Neural progenitor cell (in vitro differentiated cells): ENCODE results near the gene RIPOR2. TPM values are rescaled to one million over a fixed set of nuclear protein-coding genes. Genes with fewer than 3 reads are reported as not detected.

ENCODE experiments used
- DNase-seq: peaks from one replicate; pipeline ENCODE4 v3.0.0-alpha.2; 2016; ENCODE audit warnings: low spot score
- H2AFZ ChIP-seq: fragments of 200-600 bp; sonication (generic); replicated peaks from 2 replicates; pipeline ENCODE4 v1.6.1; 2016; ENCODE audit warnings: antibody characterized with exemption
- H3F3A ChIP-seq: fragments of 200-600 bp; sonication (generic); 2 replicates; pipeline ENCODE4 v1.6.1; 2016; ENCODE audit warnings: antibody characterized with exemption, low read depth
- H3K27ac ChIP-seq: fragments of 200-600 bp; sonication (generic); 2 replicates; pipeline ENCODE4 v1.5.1; 2016; ENCODE audit warnings: mild to moderate bottlenecking
- H3K27me3 ChIP-seq: fragments of 200-600 bp; sonication (generic); 2 replicates; pipeline ENCODE4 v1.6.1; 2016; ENCODE audit warnings: mild to moderate bottlenecking, moderate library complexity
- H3K36me3 ChIP-seq: fragments of 200-600 bp; sonication (generic); 2 replicates; pipeline ENCODE4 v1.5.1; 2016
- H3K4me1 ChIP-seq: fragments of 200-600 bp; sonication (generic); 2 replicates; pipeline ENCODE4 v1.6.1; 2016; ENCODE audit warnings: mixed run types
- H3K4me2 ChIP-seq: fragments of 200-600 bp; sonication (generic); 2 replicates; pipeline ENCODE4 v1.6.1; 2016
- H3K4me3 ChIP-seq: fragments of 200-600 bp; sonication (generic); 2 replicates; pipeline ENCODE4 v1.5.1; 2016
- H3K79me2 ChIP-seq: fragments of 200-600 bp; sonication (generic); 2 replicates; pipeline ENCODE4 v1.6.1; 2016; ENCODE audit warnings: low read depth
- H3K9ac ChIP-seq: fragments of 200-600 bp; sonication (generic); 2 replicates; pipeline ENCODE4 v1.6.1; 2016
- H3K9me3 ChIP-seq: fragments of 200-600 bp; sonication (generic); 2 replicates; pipeline ENCODE4 v1.5.1; 2016; ENCODE audit warnings: low read depth
- H4K20me1 ChIP-seq: fragments of 200-600 bp; sonication (generic); 2 replicates; pipeline ENCODE4 v1.6.1; 2016; ENCODE audit warnings: low read depth
- H3K27ac Mint-ChIP-seq: 3 replicates; pipeline ENCODE4 v1.8.0; 2021; ENCODE audit warnings: mixed read lengths
- H3K27me3 Mint-ChIP-seq: 2 replicates; pipeline ENCODE4 v1.8.0; 2022; ENCODE audit warnings: low read depth, mild to moderate bottlenecking, inconsistent platforms, moderate library complexity, mixed read lengths; ENCODE audit not compliant: insufficient read depth
- H3K36me3 Mint-ChIP-seq: 3 replicates; pipeline ENCODE4 v1.8.0; 2021; ENCODE audit warnings: mixed read lengths
- H3K4me1 Mint-ChIP-seq: 3 replicates; pipeline ENCODE4 v1.8.0; 2021; ENCODE audit warnings: mixed read lengths
- H3K4me3 Mint-ChIP-seq: 3 replicates; pipeline ENCODE4 v1.8.0; 2021; ENCODE audit warnings: mild to moderate bottlenecking, moderate library complexity, mixed read lengths
- H3K9me3 Mint-ChIP-seq: 3 replicates; pipeline ENCODE4 v1.8.0; 2020; ENCODE audit warnings: mixed read lengths
- EZH2 ChIP-seq: fragments of 200-600 bp; sonication (generic); IDR thresholded peaks from 2 replicates; pipeline ENCODE4 v1.6.1; 2017; ENCODE audit warnings: antibody characterized with exemption, mild to moderate bottlenecking, moderate library complexity
- EZH2phosphoT487 ChIP-seq: fragments of 200-600 bp; sonication (generic); IDR thresholded peaks from 2 replicates; pipeline ENCODE4 v1.6.1; 2017; ENCODE audit warnings: antibody characterized with exemption
- total RNA-seq: library from RNA; depleted of rRNA; stranded (reverse); fragments of >200 nt; gene quantifications from 2 replicates; pipeline ENCODE4 v1.2.3, GENCODE V29; 2015; ENCODE audit warnings: low replicate concordance
- TF ChIP-seq, protein P1 (sequence below): fragments of 200-600 bp; sonication (generic); IDR thresholded peaks from 2 replicates; pipeline ENCODE4 v1.5.1; 2017; ENCODE audit warnings: antibody characterized with exemption, mild to moderate bottlenecking

The RIPOR2 gene
- total RNA-seq, 1 donor from 2014 or later = 0.26 TPM

DNA sequence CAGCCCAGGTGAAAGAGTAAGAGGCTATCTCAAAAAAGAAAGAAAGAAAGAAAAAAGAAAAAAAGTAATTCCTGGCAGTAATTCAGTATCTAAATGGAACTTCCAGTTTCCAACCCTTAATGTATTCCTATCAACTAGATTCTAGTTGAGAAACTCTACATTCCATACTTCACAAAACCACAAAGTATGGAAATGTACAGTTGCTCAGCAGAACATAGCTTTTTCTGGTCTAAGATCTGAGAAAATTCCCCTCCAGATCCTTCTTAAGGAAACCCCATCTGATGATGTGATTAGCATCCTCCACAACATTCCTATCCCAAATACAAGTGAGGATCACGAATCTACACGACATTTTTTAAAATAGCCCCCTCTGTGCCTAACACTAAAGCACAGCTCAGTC lies 140.7 kb downstream of the RIPOR2 start:
- Histone ChIP-seq H3K36me3 (no peaks in the 10 kb centered on the region), H3F3A (peaks cover 1% of the 10 kb centered on the region), H2AFZ (no peak overlapping the region), H3K27ac (no peak overlapping the region), H3K9ac (no peak overlapping the region), H3K9me3 (no peaks in the 10 kb centered on the region), H3K27me3 (no peaks in the 10 kb centered on the region), H3K79me2 (no peaks in the 10 kb centered on the region), H3K4me2 (no peak overlapping the region), H3K4me3 (no peak overlapping the region), H4K20me1 (no peaks in the 10 kb centered on the region), H3K4me1 (peaks cover 6% of the 10 kb centered on the region)
- no peak for DNase-seq
- Mint-ChIP-seq H3K27ac (no peak overlapping the region), H3K4me3 (no peak overlapping the region), H3K27me3 (no peaks in the 10 kb centered on the region), H3K9me3 (no peaks in the 10 kb centered on the region), H3K4me1 (peaks cover 14% of the 10 kb centered on the region), H3K36me3 (no peaks in the 10 kb centered on the region)
- TF ChIP-seq EZH2 (no peak), EZH2phosphoT487 (no peak)
- TF ChIP-seq, protein P1, sequence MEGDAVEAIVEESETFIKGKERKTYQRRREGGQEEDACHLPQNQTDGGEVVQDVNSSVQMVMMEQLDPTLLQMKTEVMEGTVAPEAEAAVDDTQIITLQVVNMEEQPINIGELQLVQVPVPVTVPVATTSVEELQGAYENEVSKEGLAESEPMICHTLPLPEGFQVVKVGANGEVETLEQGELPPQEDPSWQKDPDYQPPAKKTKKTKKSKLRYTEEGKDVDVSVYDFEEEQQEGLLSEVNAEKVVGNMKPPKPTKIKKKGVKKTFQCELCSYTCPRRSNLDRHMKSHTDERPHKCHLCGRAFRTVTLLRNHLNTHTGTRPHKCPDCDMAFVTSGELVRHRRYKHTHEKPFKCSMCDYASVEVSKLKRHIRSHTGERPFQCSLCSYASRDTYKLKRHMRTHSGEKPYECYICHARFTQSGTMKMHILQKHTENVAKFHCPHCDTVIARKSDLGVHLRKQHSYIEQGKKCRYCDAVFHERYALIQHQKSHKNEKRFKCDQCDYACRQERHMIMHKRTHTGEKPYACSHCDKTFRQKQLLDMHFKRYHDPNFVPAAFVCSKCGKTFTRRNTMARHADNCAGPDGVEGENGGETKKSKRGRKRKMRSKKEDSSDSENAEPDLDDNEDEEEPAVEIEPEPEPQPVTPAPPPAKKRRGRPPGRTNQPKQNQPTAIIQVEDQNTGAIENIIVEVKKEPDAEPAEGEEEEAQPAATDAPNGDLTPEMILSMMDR = no peak

DNA sequence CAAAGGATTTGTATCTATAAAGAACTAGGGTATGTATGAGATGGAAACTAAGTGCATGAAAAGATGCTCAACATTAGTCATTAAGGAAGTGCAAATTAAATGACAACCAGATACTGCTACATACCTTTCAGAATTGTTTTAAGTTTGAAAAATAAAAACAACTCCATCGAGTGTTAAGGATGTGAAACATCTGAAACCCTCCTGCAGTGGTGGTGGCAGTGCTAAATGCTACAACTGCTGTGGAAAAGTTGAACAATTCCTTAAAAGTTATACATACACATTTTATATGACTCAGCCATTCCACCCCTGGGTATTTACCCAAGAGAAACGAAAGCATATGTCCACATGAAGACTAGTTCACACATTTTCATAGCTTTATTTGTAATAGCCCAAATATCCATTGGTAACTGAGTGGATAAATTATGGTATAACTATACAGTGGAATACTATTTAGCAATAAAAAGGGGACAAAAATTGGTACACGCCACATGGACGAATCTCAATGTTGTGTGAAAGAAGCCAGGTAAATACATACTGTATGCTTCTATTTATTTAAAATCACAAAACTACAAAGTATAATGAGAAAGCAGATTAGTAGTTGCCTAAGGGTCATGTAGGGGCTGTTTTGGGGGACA lies 147.6 kb downstream of the RIPOR2 start:
- Histone ChIP-seq H3K4me2 (no peak overlapping the region), H3K9me3 (no peaks in the 10 kb centered on the region), H3K36me3 (peaks cover 35% of the 10 kb centered on the region), H4K20me1 (no peaks in the 10 kb centered on the region), H3F3A (peaks cover 11% of the 10 kb centered on the region), H2AFZ (no peak overlapping the region), H3K27me3 (no peaks in the 10 kb centered on the region), H3K9ac (no peak overlapping the region), H3K79me2 (peaks cover 6% of the 10 kb centered on the region), H3K4me1 (no peaks in the 10 kb centered on the region), H3K27ac (no peak overlapping the region), H3K4me3 (no peak overlapping the region)
- DNase-seq = no peak
- H3K9me3 Mint-ChIP-seq = no peaks in the 10 kb centered on the region
- TF ChIP-seq EZH2phosphoT487 (no peak), EZH2 (no peak)
- TF ChIP-seq, protein P1 = no peak
- H3K4me1 Mint-ChIP-seq = no peaks in the 10 kb centered on the region
- H3K36me3 Mint-ChIP-seq = peaks cover 28% of the 10 kb centered on the region
- H3K27ac Mint-ChIP-seq = no peak overlapping the region
- no peaks in the 10 kb centered on the region for H3K27me3 Mint-ChIP-seq
- H3K4me3 Mint-ChIP-seq = no peak overlapping the region

DNA sequence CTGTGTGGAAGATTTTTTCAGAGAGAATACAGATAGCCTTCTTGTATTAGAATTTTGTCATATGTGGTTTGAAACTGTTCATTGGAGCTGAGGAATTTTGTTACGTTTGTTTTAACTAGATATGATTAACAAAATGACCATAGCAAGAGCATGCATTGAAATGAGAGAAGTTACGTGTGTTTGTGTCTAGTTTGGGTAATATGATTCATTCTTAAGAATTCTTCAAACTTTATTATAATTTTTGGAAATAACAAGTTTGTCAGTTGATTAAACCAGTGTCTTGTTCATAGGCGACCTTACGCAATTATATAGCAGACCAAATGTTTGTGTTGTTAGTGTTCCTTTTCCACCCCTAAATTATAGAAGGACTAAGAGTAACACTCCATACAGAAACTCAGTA lies 155.6 kb downstream of the RIPOR2 start:
- Histone ChIP-seq H3K27ac (no peak overlapping the region), H3K36me3 (peaks cover 26% of the 10 kb centered on the region), H3K4me3 (no peak overlapping the region), H3K27me3 (no peaks in the 10 kb centered on the region), H3K4me2 (no peak overlapping the region), H3K79me2 (peaks cover 74% of the 10 kb centered on the region), H2AFZ (no peak overlapping the region), H3K9me3 (no peaks in the 10 kb centered on the region), H3F3A (no peaks in the 10 kb centered on the region), H4K20me1 (peaks cover 45% of the 10 kb centered on the region), H3K4me1 (peaks cover 19% of the 10 kb centered on the region), H3K9ac (no peak overlapping the region)
- Mint-ChIP-seq H3K4me1 (peaks cover 29% of the 10 kb centered on the region), H3K36me3 (peaks cover 26% of the 10 kb centered on the region), H3K9me3 (no peaks in the 10 kb centered on the region), H3K27ac (no peak overlapping the region), H3K27me3 (peaks cover 2% of the 10 kb centered on the region), H3K4me3 (no peak overlapping the region)
- DNase-seq = no peak
- TF ChIP-seq, protein P1 = no peak
- TF ChIP-seq EZH2 = no peak
- no peak for TF ChIP-seq EZH2phosphoT487
